Dorsolateral prefrontal cortex (tissue), 118 donors: ENCODE results near the gene EFCAB8. TPM values are rescaled to one million over a fixed set of nuclear protein-coding genes. Genes with fewer than 3 reads are reported as not detected.

ENCODE experiments used
- total RNA-seq, 120 experiments: library from RNA; stranded (reverse); gene quantifications; one replicate each; pipeline versions ENCODE4 v1.2.3 to v1.2.4, GENCODE V29; 2022

Gene EFCAB8
- total RNA-seq, 120 experiments from 2014 or later, result 0.11 to 1.7 (median 0.39) TPM; not detected in 79

Other genes with a start within 250 kb of the EFCAB8 start
- 1 to 10 TPM in 113 of 120 experiments, under 1 TPM in 7; 0.71 to 4.9 (median 2.2) TPM for gene C20orf203, start 185.0 kb upstream of the EFCAB8 start, total RNA-seq
- 10 to 100 TPM; 29.7 to 61.6 (median 45.3) TPM for gene COMMD7, start 115.5 kb upstream of the EFCAB8 start, total RNA-seq
- 1 to 10 TPM in 101 of 120 experiments, under 1 TPM in 19; 0.67 to 2.8 (median 1.5) TPM for gene DNMT3B, start 96.5 kb upstream of the EFCAB8 start, total RNA-seq
- gene MAPRE1, start 39.0 kb upstream of the EFCAB8 start, total RNA-seq, result 100 to 1,000 TPM in 1 of 120 experiments, 10 to 100 TPM in 119; 50.9 to 101 (median 67.3) TPM
- gene SUN5, start 145.5 kb downstream of the EFCAB8 start, total RNA-seq, result not detected
- gene BPIFB2, start 148.8 kb downstream of the EFCAB8 start, total RNA-seq, result not detected
- gene BPIFB6, start 172.7 kb downstream of the EFCAB8 start, total RNA-seq, result not detected
- not detected for gene BPIFB3, start 195.0 kb downstream of the EFCAB8 start, total RNA-seq
- gene BPIFB4, start 220.7 kb downstream of the EFCAB8 start, total RNA-seq, result 1 to 10 TPM in 1 of 120 experiments, under 1 TPM in 1, not detected in 118; 0.30 to 1.1 TPM